ENCODE measurements around the gene SLC7A5. TPM values are rescaled to one million over a fixed set of nuclear protein-coding genes. Genes with fewer than 3 reads are reported as not detected.
"Not testable (repeated sequence)": the region's sequence is repeated elsewhere in the genome, so short reads cannot be mapped to it uniquely, and the experiment has no call there.

The SLC7A5 gene
- total RNA-seq, 4 donors from 2014 or later = 7.0 to 133 (median 19.1) TPM

- H3K9me3 ChIP-seq = no peaks in the 10 kb centered on the region
- TF ChIP-seq CTCF (IDR thresholded peaks at IDR 0.05 in 4 of 5, conservative IDR thresholded peaks at IDR 0.05 in 1 of 5) (no peak), POLR2A (IDR thresholded peaks at IDR 0.05) (no peak)
- in situ Hi-C loops (cut with MboI; ENCODE audit: low sequenced_read_pairs in 4 of 4) = loop anchor here in 1 of 4 donors (25.0 kb wide), 1 partner anchor 111 kb away; no protein-coding TSS in a partner anchor
Measured at GRCh38 chr16:87897521-87898505, 28.5 kb upstream of the SLC7A5 start.

GRCh38 chr16:87896924-87897520 is 27.7 kb upstream of the SLC7A5 start:
- peaks cover 6 to 18% of the 10 kb centered on the region in 2 donors for H3K4me1 ChIP-seq
- DNase-seq; H3K9me3 ChIP-seq; H3K27ac ChIP-seq; H3K4me3 ChIP-seq; intact Hi-C loops (cut with DNase I; ENCODE audit: low total_unique reads); ATAC-seq; H3K27me3 ChIP-seq; H3K36me3 ChIP-seq: not testable (repeated sequence)
- in situ Hi-C loops (cut with MboI; ENCODE audit: low sequenced_read_pairs in 4 of 4) = loop anchor here in 1 of 4 donors (25.0 kb wide), 1 partner anchor 110 kb away; no protein-coding TSS in a partner anchor

More at GRCh38 chr16:87897521-87898505, 28.5 kb upstream of the SLC7A5 start:
- Histone ChIP-seq H3K27me3 (no peaks in the 10 kb centered on the region), H3K4me1 (peaks cover 6 to 18% of the 10 kb centered on the region in 2 donors), H3K27ac (no peak overlapping the region), H3K4me3 (no peak overlapping the region), H3K36me3 (no peaks in the 10 kb centered on the region)
- ATAC-seq (no peak), DNase-seq (no peak)
- intact Hi-C loops (cut with DNase I; ENCODE audit: low total_unique reads) = no loop called here

- in situ Hi-C loops (cut with MboI; ENCODE audit: low sequenced_read_pairs in 4 of 4) = loop anchor here in 1 of 4 donors (25.0 kb wide), 1 partner anchor 109 kb away; no protein-coding TSS in a partner anchor
- peaks cover 6 to 18% of the 10 kb centered on the region in 2 donors for H3K4me1 ChIP-seq
- H3K27ac ChIP-seq; H3K36me3 ChIP-seq; DNase-seq; ATAC-seq; H3K4me3 ChIP-seq; H3K9me3 ChIP-seq; intact Hi-C loops (cut with DNase I; ENCODE audit: low total_unique reads); H3K27me3 ChIP-seq: not testable (repeated sequence)
Measured at GRCh38 chr16:87896176-87896890, 27.0 kb upstream of the SLC7A5 start.

- in situ Hi-C loops (cut with MboI; ENCODE audit: low sequenced_read_pairs in 4 of 4) = loop anchor here in 1 of 4 donors (25.0 kb wide), 1 partner anchor 108 kb away; no protein-coding TSS in a partner anchor
Measured at GRCh38 chr16:87895641-87896141, 26.4 kb upstream of the SLC7A5 start.

GRCh38 chr16:87894005-87894404 is 24.7 kb upstream of the SLC7A5 start:
- DNase-seq = peak; percentile 81 to 88
- peak; percentile 97 to 98 for ATAC-seq
- H3K9me3 ChIP-seq; H3K36me3 ChIP-seq; H3K4me3 ChIP-seq; H3K27me3 ChIP-seq; intact Hi-C loops (cut with DNase I; ENCODE audit: low total_unique reads): not testable (repeated sequence)
- in situ Hi-C loops (cut with MboI; ENCODE audit: low sequenced_read_pairs in 4 of 4) = loop anchor here in 1 of 4 donors (25.0 kb wide), 1 partner anchor 107 kb away; no protein-coding TSS in a partner anchor
- Histone ChIP-seq H3K27ac (peak overlapping the region; percentile 66 to 83 (median 70)), H3K4me1 (peaks cover 6 to 18% of the 10 kb centered on the region in 2 donors)

More at GRCh38 chr16:87895641-87896141, 26.4 kb upstream of the SLC7A5 start:
- no peak overlapping the region for H3K4me3 ChIP-seq
- ATAC-seq = no peak
- H3K9me3 ChIP-seq = no peaks in the 10 kb centered on the region
- intact Hi-C loops (cut with DNase I; ENCODE audit: low total_unique reads) = no loop called here
- H3K36me3 ChIP-seq = no peaks in the 10 kb centered on the region
- no peak for DNase-seq
- no peak overlapping the region for H3K27ac ChIP-seq
- TF ChIP-seq CTCF (IDR thresholded peaks at IDR 0.05 in 4 of 5, conservative IDR thresholded peaks at IDR 0.05 in 1 of 5) (no peak), POLR2A (IDR thresholded peaks at IDR 0.05) (no peak)
- no peaks in the 10 kb centered on the region for H3K27me3 ChIP-seq
- H3K4me1 ChIP-seq = peaks cover 6 to 18% of the 10 kb centered on the region in 2 donors
